Superior temporal gyrus (tissue), 1 donor: ENCODE results near the gene DPY19L2.
A peak's percentile ranks its signal among the peaks of the same experiment; 100 is the strongest.
"Not testable (repeated sequence)": the region's sequence is repeated elsewhere in the genome, so short reads cannot be mapped to it uniquely, and the experiment has no call there.

Experiments
- DNase-seq: peaks from one replicate; pipeline ENCODE4 v3.0.0-alpha.2; 2016; ENCODE audit errors: extremely low spot score

Gene DPY19L2

DNA sequence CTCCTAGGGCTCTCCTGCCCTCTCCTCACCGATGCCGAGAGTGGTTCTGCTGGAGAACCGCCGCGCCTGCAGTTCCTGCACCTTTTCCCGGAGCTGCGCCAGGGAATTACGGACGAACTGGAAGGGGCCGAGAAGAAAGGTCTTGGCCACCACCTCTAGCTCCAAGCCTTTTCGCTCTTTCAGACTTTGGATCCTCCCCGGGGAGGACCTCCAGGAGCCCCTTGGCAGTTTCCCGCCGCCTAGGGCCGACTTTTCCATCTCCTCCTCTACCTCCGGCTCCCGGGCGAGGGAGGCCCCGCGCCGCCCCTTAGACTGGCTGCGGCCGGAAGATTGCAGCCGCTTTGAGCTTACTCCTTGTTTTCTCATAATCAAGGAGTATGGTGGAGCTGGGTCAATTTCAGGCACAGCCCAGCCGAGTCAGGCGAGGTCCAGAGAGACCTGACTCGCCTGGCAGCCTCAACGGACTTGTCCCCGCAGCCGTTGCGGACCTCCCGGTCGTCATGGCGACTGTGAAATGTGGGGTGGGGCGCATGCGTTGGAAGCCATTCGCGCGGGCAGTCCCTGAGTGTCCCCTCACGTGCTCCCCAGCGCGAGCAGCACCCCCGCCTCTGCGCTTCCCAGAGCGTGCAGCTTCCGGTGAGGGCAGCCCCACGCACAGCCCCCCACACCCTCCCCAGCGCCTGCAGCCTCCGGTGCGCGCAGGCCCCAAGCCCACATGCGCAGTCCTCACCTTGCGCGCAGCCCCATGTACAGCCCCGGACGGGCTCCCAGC, at the start of gene DPY19L2:
DPY19L2 (minus strand) TSS at position 466 of the 772 bp plus-strand sequence; CDS start at position 366, 100 bp downstream.
- peak; percentile 46 for DNase-seq

DNA sequence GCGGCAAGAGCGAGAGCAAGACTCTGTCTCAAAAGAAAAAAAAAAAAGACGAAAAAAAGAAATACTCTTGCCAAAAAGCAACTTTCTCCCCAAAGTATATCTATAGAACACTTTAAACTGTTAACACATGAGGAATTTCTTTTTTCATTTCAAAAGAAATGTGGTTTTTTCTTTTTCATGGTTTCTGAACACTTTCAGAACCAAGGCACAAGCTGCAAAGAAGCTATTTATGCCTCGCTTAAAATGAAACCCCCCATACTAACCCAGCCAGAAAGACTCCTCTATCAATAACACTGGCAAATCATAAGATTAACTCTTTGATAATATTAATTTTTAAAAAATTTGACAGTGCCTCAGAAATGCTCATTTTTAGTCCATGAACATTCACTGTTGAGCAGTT, 48.6 kb upstream of the DPY19L2 start:
- not testable (repeated sequence) for DNase-seq

DNA sequence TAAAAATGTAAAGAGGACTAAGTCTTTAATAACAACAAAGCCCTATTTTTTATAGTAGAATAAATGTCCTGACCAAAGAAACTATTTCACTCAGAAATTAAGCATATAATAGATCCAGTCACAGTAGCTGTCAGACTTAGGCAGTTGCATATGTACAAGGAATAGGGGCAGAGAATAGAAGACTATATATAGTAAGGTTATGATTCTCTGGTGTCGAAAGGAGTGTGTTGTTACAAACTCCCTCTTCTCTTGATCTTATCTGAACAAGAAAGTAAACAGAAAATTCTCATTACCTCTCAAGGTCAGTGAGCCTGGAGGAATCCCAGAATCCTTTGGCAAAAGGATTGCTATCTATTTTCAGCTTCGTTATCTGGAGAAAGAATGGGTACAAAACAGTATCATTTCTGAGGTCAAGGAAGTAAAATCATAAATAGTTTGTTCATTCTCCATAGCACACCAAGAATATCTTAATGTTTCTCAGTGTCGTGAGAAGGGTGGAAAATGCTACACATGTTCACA, 46.9 kb upstream of the DPY19L2 start:
- not testable (repeated sequence) for DNase-seq

- DNase-seq = not testable (repeated sequence)
Observed at GRCh38 chr12:63714409-63714808, 46.1 kb upstream of the DPY19L2 start.

DNA sequence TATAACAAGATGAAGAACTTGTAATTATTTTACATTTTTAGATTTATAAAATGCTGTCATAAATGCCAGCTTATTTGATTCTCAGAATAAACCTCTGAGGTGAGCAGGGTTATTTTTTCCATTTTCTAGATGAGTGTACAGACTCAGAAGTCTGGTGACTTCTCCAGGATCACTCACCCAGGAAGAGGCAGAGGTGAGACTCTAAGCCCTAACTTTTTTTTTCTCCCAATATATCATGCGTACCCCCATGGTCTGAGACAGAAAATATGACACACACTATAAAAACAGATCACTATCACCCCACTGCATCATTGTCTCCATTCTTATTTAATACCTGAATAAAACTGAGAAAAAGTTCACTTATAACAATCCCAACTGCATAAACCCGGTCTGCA, 45.4 kb upstream of the DPY19L2 start:
- DNase-seq = not testable (repeated sequence)

DNA sequence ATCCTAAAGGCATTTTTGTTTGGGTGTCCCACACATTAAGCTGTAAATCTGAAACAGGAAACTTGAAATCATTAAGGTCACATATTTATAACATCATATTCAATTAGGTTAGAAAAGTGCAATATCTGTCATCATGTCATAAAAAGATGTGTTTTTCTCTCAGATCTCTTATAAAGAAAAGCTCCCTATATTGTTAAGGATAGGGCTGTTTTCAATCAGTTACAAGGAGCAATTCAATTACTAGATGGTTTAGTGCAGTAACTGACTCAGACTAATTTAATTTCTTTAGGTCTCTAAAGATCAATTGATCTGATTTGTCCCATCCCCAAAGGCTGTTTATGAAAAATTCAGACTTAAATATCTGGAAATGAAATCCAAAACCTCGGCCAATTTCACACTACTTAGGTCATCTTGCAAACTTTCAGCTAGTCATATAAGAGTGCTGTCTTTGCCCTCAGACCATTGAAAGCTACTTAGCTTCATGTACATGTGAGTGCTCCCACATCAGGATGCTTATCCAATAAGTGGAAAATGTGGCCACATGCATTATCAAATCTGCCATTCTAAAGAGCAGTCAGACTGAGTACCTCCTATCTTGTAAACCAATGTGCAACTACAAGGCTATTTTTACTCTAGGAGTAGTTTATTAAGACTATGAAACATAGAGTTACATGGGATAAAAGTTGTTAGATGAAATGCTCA, 44.8 kb upstream of the DPY19L2 start:
- DNase-seq = not testable (repeated sequence)

DNA sequence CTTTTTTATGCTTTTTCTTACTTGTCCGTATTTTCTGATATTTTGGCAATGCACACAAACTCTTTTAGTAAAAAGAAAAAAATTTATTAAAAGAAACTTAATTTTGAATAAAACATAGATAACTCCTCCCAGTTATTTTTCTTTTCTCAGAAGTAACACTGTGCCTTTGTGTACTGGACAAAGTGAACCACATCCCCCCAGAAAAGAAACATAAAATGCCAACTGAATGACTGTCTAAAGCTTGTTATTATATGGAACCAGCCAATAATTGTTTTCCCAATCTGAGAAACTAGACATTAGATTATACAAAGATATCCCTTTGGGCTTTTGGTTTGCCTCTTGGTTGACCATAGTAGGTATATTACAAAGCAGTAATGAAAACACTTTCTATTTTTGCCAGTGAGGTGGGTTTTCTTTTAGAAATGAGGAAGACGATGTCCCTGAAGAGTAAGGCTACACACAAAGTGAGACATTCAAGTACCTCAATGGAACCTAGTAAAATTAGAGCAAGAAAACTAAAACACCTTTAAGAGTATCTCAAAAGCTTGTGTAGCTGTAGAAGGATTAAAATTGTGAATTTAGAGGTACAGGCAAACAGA, 44.2 kb upstream of the DPY19L2 start:
- not testable (repeated sequence) for DNase-seq

GRCh38 chr12:63711339-63711738, 43.0 kb upstream of the DPY19L2 start:
- DNase-seq = not testable (repeated sequence)

- DNase-seq = no peak
Observed at GRCh38 chr12:63706336-63706735, 38.0 kb upstream of the DPY19L2 start.

- DNase-seq = not testable (repeated sequence)
Observed at GRCh38 chr12:63699678-63700382, 31.5 kb upstream of the DPY19L2 start.

DNA sequence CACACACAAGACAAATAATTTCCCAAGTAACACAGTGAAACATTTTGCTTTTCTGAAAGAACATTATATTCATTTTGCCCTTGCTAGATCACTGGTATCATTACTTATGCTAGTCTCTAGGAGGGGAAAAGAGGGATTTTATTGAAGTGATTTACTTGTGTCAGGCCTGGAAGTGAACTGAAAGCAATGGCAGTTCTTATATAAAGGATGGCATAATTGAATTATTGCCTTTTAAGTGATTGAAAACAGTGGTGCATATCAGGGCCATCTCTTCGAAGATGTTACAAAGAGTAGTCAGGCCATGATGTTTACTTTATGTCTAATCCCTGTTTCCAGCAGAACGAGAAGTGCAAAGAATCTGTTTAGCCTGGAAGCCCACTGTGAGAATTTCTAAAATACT, 30.7 kb upstream of the DPY19L2 start:
- not testable (repeated sequence) for DNase-seq

- DNase-seq = not testable (repeated sequence)
Observed at GRCh38 chr12:63690837-63691236, 22.5 kb upstream of the DPY19L2 start.

DNA sequence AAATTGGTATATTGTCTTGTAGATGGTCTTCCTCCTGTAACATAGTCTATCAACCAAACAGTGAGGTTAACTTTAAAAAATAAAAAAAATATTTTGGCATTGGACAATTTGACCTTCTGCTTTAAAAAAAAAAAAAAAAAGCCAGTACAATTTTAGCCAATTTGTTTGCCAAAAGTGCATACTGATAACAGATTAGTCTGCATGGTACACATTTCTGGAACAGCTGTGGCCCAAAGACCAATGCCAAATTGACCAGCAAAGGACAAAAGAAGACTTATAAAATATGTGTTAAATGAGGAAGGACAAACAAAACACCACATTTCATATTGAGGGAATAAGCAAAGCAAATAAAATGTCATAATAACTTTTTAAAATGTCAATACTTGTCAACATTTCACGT, 20.8 kb upstream of the DPY19L2 start:
- not testable (repeated sequence) for DNase-seq

- not testable (repeated sequence) for DNase-seq
Observed at GRCh38 chr12:63686623-63687022, 18.3 kb upstream of the DPY19L2 start.

DNA sequence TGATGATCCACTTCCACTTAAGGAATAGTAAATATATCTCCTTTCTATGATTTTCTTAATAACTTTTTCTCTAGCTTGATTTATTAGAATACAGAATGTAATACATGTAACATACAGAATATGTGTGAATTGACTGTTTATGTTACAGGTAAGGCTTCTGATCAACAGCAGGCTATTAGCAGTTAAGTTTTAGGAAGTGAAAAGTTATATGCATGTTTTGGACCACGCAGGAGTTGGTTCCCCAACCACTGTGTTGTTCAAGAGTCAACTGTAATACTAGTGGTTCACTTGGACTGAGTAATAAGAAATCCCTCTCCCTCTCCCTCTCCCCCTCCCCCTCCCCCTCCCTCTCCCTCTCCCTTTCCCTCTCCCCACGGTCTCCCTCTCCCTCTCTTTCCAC, 17.5 kb upstream of the DPY19L2 start:
- DNase-seq = not testable (repeated sequence)

DNA sequence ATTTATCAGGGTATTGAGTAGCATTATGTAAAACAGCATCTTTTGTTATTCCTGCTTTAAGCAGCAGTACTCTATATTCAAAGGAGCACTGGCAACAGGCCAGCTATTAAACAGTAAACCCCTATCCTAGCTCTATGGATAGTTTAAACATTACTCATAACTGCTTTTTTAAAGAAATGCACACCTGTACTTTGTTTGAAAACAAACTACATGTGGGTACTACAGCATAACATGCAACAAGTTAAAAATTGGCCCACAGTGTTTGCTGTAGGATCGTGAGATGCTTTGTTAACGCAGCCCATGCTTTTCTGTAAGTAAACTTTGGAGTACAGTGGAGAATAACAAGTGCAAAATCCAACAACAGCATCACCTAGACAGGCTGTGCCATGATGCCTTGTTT, 14.3 kb upstream of the DPY19L2 start:
- DNase-seq = not testable (repeated sequence)

- not testable (repeated sequence) for DNase-seq
Observed at GRCh38 chr12:63680758-63681157, 12.5 kb upstream of the DPY19L2 start.

- peak; percentile 29 for DNase-seq
Observed at GRCh38 chr12:63672550-63672949, 4.3 kb upstream of the DPY19L2 start.

GRCh38 chr12:63669936-63670335, 1.6 kb upstream of the DPY19L2 start:
- DNase-seq = not testable (repeated sequence)

GRCh38 chr12:63669427-63669826, 1.1 kb upstream of the DPY19L2 start:
- DNase-seq = not testable (repeated sequence)

DNA sequence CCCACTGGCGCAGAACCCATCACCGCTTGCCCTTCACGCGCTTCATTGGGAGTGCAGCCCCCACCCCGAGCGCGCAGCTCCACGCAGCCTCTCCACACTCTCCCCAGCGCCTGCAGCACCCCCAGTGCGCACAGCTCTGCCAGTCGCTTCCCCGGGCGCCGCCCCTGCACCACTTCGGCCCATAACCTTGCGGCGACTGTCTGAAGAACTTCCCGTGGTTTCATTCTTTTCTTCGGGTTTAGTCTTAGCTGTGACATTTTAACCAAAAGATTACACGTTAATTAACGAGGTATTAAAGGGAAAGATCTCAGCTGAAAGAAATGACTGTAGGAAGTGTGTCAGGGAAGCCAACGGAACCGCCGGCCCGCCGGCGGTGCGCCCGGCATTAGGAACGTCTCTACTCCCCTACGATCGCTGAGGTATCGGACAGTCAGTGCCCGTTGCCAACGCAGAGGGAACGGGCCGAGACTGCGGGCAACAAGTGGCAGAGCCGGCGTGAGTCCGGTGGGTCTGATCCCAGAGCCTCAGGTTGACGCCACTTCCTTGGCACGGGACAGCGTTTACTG, 590 bp upstream of the DPY19L2 start:
- peak; percentile 44 for DNase-seq
